ENCODE measurements around the gene FSTL5. TPM values are rescaled to one million over a fixed set of nuclear protein-coding genes. Genes with fewer than 3 reads are reported as not detected.

FSTL5 gene
- total and polyA plus RNA-seq, 4 donors, result 0.01 to 0.08 TPM; not detected in 2

DNA sequence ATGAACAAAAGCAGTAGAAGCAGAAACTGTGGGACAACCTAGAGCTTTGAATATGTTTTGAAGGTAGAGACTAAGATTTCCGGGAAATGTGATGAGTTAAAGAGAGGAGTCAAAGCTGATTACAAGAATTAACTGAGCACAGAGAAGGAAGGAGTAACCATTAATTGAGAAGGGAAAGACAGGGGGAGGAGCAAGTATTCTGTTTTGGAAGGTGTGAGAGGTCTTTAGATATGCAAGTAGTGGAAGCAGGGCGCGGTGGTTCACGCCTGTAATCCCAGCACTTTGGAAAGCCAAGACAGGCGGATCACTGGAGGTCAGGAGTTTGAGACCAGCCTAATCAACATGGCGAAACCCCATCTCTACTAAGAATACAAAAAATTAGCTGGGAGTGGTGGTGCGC lies 171.5 kb downstream of the FSTL5 start:
- WGBS, result 87% methylated on average over 7 of the region's 7 CpGs

GRCh38 chr4:161991811-161992210 lies 172.0 kb downstream of the FSTL5 start:
- TF ChIP-seq REST (IDR thresholded peaks at IDR 0.05), result no peak
- TF ChIP-seq JUND (IDR thresholded peaks at IDR 0.05), result no peak
- TF ChIP-seq SP1 (IDR thresholded peaks at IDR 0.05), result no peak
- TF ChIP-seq ZBTB33 (IDR thresholded peaks at IDR 0.05), result no peak
- TF ChIP-seq, protein P1, sequence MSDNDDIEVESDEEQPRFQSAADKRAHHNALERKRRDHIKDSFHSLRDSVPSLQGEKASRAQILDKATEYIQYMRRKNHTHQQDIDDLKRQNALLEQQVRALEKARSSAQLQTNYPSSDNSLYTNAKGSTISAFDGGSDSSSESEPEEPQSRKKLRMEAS (IDR thresholded peaks at IDR 0.05), result no peak
- 72% methylated on average over 5 of the region's 5 CpGs for WGBS
- Histone ChIP-seq H3K4me3 (ENCODE audit: low read depth in 1 of 3, low read length in 3 of 3) (no peak overlapping the region), H3K27me3 (ENCODE audit: control insufficient read depth in 4 of 4, insufficient read depth in 4 of 4, low read length in 3 of 4) (no peaks in the 10 kb centered on the region), H3K9me3 (ENCODE audit: control insufficient read depth in 4 of 4, low read length in 3 of 4) (no peaks in the 10 kb centered on the region), H3K9ac (ENCODE audit: low read depth in 1 of 2, low read length in 2 of 2) (no peak overlapping the region), H3K4me1 (ENCODE audit: control insufficient read depth in 4 of 4, insufficient read depth in 4 of 4, low read length in 3 of 4) (no peaks in the 10 kb centered on the region), H3K36me3 (ENCODE audit: control insufficient read depth in 4 of 4, insufficient read depth in 3 of 4, low read depth in 1 of 4, low read length in 3 of 4) (no peaks in the 10 kb centered on the region), H3K27ac (ENCODE audit: low read depth in 1 of 2, low read length in 2 of 2) (no peak overlapping the region)
- DNase-seq (ENCODE audit: low spot score), result no peak

More for the DNA sequence above, 171.5 kb downstream of the FSTL5 start:
- no peak overlapping the region for H3K4me3 ChIP-seq (ENCODE audit: low read depth in 1 of 3, low read length in 3 of 3)
- H3K4me1 ChIP-seq (ENCODE audit: control insufficient read depth in 4 of 4, insufficient read depth in 4 of 4, low read length in 3 of 4), result no peaks in the 10 kb centered on the region
- H3K27ac ChIP-seq (ENCODE audit: low read depth in 1 of 2, low read length in 2 of 2), result no peak overlapping the region
- no peaks in the 10 kb centered on the region for H3K27me3 ChIP-seq (ENCODE audit: control insufficient read depth in 4 of 4, insufficient read depth in 4 of 4, low read length in 3 of 4)
- H3K36me3 ChIP-seq (ENCODE audit: control insufficient read depth in 4 of 4, insufficient read depth in 3 of 4, low read depth in 1 of 4, low read length in 3 of 4), result no peaks in the 10 kb centered on the region
- TF ChIP-seq, protein P1 (IDR thresholded peaks at IDR 0.05), result no peak
- TF ChIP-seq RXRA (IDR thresholded peaks at IDR 0.05) (no peak), EGR1 (IDR thresholded peaks at IDR 0.05; ENCODE audit: low read depth in 2 of 2) (no peak), HNF4A (conservative IDR thresholded peaks at IDR 0.05) (no peak), JUND (IDR thresholded peaks at IDR 0.05) (no peak), HNF4G (IDR thresholded peaks at IDR 0.05) (no peak), GABPA (IDR thresholded peaks at IDR 0.05 in 1 of 2, conservative IDR thresholded peaks at IDR 0.05 in 1 of 2) (no peak), FOXA2 (IDR thresholded peaks at IDR 0.05) (no peak), ATF3 (IDR thresholded peaks at IDR 0.05) (no peak), REST (IDR thresholded peaks at IDR 0.05) (no peak)
- no peaks in the 10 kb centered on the region for H3K9me3 ChIP-seq (ENCODE audit: control insufficient read depth in 4 of 4, low read length in 3 of 4)
- no peak for DNase-seq (ENCODE audit: low spot score)
- H3K9ac ChIP-seq (ENCODE audit: low read depth in 1 of 2, low read length in 2 of 2), result no peak overlapping the region
